Measurements from ENCODE around the gene ARHGAP35. TPM values are rescaled to one million over a fixed set of nuclear protein-coding genes. Genes with fewer than 3 reads are reported as not detected.

ARHGAP35 gene
- total and polyA plus RNA-seq, 10 donors = 2.3 to 49.4 (median 39.5) TPM

- no peak for DNase-seq
- TF ChIP-seq CTCF (IDR thresholded peaks at IDR 0.05 in 8 of 11, conservative IDR thresholded peaks at IDR 0.05 in 3 of 11) = no peak
- no peaks in the 10 kb centered on the region for H3K9me3 ChIP-seq
- WGBS, 5 donors = 79 to 92% (median 87%) methylated on average over 11 of the region's 11 CpGs
- peaks cover 0 to 52% (median 26%) of the 10 kb centered on the region in 6 donors for H3K4me1 ChIP-seq
- H3K27me3 ChIP-seq (replicated peaks in 1 of 7) = no peaks in the 10 kb centered on the region
- H3K27ac ChIP-seq = no peak overlapping the region
- no peaks in the 10 kb centered on the region for H3K36me3 ChIP-seq
- no peak overlapping the region for H3K4me3 ChIP-seq
- intact Hi-C loops (cut with DNase I; ENCODE audit: low total_unique reads) = no loop called here
These were observed 31.7 kb downstream of the ARHGAP35 start for GRCh38 chr19:46892252-46893179.

- intact Hi-C loops (cut with DNase I; ENCODE audit: low total_unique reads) = no loop called here
These were observed 35.4 kb downstream of the ARHGAP35 start for GRCh38 chr19:46896076-46896794.

GRCh38 chr19:46898731-46899130, 37.9 kb downstream of the ARHGAP35 start:
- H3K4me1 ChIP-seq = peaks cover 1 to 63% (median 36%) of the 10 kb centered on the region in 6 donors
- H3K27ac ChIP-seq = no peak overlapping the region
- H3K27me3 ChIP-seq (replicated peaks in 1 of 7) = no peaks in the 10 kb centered on the region
- intact Hi-C loops (cut with DNase I; ENCODE audit: low total_unique reads) = no loop called here
- no peaks in the 10 kb centered on the region for H3K9me3 ChIP-seq
- H3K4me3 ChIP-seq = no peak overlapping the region
- no peak for DNase-seq
- H3K36me3 ChIP-seq = no peaks in the 10 kb centered on the region
- TF ChIP-seq POLR2AphosphoS5 (IDR thresholded peaks at IDR 0.05) = no peak
- no peak for TF ChIP-seq CTCF (IDR thresholded peaks at IDR 0.05 in 8 of 11, conservative IDR thresholded peaks at IDR 0.05 in 3 of 11)
- TF ChIP-seq POLR2A (IDR thresholded peaks at IDR 0.05) = no peak
- WGBS, 5 donors = 91 to 96% (median 91%) methylated on average over 5 of the region's 5 CpGs

More at GRCh38 chr19:46896076-46896794, 35.4 kb downstream of the ARHGAP35 start:
- Histone ChIP-seq H3K4me1 (peaks cover 0 to 60% (median 25%) of the 10 kb centered on the region in 6 donors), H3K27ac (no peak overlapping the region), H3K36me3 (no peaks in the 10 kb centered on the region), H3K27me3 (replicated peaks in 1 of 7) (no peaks in the 10 kb centered on the region), H3K4me3 (no peak overlapping the region), H3K9me3 (no peaks in the 10 kb centered on the region)
- 79 to 86% (median 85%) methylated on average over 9 to 10 of the region's 10 CpGs for WGBS, 5 donors
- DNase-seq = no peak
- TF ChIP-seq POLR2AphosphoS5 (IDR thresholded peaks at IDR 0.05) (no peak), POLR2A (IDR thresholded peaks at IDR 0.05) (no peak), CTCF (IDR thresholded peaks at IDR 0.05 in 8 of 11, conservative IDR thresholded peaks at IDR 0.05 in 3 of 11) (no peak)

GRCh38 chr19:46900341-46900740, 39.5 kb downstream of the ARHGAP35 start:
- Histone ChIP-seq H3K36me3 (no peaks in the 10 kb centered on the region), H3K27ac (no peak overlapping the region), H3K27me3 (replicated peaks in 1 of 7) (no peaks in the 10 kb centered on the region), H3K4me3 (no peak overlapping the region), H3K4me1 (peaks cover 11 to 75% (median 51%) of the 10 kb centered on the region in 6 donors), H3K9me3 (no peaks in the 10 kb centered on the region)
- 92 to 99% (median 96%) methylated on average over 5 of the region's 5 CpGs for WGBS, 5 donors
- intact Hi-C loops (cut with DNase I; ENCODE audit: low total_unique reads) = no loop called here
- DNase-seq = no peak
- TF ChIP-seq CTCF (IDR thresholded peaks at IDR 0.05 in 8 of 11, conservative IDR thresholded peaks at IDR 0.05 in 3 of 11) (no peak), POLR2AphosphoS5 (IDR thresholded peaks at IDR 0.05) (no peak), POLR2A (IDR thresholded peaks at IDR 0.05) (no peak)
